Stimulated activated CD8-positive, alpha-beta memory T cell treated with anti-CD3 and anti-CD28 coated beads, Interleukin-12 subunit alpha, Interleukin-12 subunit beta, amount 100 ng/mL, for 24 hours (primary cell): ENCODE measurements around the gene HOXD9.

Experiments
- DNase-seq: peaks from one replicate; pipeline ENCODE4 v3.0.0-alpha.2; 2020; ENCODE audit errors: extremely low read depth

Gene HOXD9

DNA sequence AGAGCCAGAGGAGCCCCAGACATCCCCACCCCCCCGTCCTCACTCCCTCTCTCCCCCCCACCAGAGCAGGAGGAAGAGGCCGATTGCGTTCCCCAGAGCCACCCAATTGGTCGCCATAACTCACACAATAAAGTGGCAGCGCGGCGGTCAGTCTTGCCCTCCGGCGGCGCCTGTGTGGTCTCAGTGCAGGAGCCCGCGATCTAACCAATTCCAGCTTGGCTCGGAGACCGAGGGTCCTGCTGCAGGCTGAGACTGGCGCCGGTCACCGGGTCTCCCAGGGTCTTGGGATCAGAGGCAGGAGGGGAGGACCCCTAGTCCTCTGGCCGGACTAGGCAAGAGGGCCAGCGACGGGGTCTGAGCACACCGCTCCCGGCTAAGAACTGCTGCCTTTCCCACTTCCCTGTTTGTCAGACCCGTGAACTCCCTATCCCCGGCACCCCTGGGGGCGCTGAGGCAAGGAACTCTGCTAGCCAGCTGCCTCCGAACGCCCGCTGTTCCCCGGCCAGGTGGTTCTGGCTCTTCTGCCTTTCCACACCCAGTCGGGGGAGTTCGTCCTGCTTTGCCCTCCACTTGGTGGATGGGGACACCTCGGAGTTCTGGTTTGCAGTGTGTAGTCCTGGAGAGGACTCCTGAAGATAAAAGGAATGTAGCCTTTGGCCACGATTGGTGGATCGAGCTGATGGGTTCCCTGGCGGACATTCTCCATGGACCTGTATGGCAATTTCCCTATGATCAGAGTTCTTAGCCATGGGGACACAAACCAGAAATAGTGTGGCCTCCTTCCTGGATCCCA lies 24.0 kb upstream of the HOXD9 start:
- no peak for DNase-seq

DNA sequence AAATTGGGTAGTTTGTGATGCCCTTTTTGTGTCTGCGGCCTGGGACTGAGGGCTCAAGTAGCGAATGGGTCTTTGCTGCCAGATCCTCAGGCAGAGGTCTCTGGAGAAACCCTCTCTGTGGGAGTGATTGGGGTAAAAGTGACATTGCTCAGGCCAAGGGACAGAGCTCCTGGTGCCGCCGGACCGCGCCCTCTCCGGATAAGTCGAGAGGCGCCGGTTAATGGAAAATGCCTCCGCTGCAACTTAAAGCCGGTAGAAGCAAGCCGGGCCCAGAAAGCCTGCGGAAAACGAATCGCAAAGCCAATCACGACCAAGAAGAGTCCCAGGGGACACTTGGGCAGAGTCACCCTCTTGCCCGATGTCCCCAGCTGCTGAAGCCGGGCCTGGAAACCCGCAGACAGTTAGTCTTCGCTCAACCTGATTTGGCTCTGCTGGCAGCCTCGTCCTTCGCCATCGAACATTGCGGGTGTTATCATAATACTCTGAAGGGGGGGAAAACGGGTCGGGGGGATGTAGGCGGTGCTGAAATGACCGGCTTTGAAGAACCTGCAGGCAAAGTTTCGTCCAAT lies 23.3 kb upstream of the HOXD9 start:
- no peak for DNase-seq

DNA sequence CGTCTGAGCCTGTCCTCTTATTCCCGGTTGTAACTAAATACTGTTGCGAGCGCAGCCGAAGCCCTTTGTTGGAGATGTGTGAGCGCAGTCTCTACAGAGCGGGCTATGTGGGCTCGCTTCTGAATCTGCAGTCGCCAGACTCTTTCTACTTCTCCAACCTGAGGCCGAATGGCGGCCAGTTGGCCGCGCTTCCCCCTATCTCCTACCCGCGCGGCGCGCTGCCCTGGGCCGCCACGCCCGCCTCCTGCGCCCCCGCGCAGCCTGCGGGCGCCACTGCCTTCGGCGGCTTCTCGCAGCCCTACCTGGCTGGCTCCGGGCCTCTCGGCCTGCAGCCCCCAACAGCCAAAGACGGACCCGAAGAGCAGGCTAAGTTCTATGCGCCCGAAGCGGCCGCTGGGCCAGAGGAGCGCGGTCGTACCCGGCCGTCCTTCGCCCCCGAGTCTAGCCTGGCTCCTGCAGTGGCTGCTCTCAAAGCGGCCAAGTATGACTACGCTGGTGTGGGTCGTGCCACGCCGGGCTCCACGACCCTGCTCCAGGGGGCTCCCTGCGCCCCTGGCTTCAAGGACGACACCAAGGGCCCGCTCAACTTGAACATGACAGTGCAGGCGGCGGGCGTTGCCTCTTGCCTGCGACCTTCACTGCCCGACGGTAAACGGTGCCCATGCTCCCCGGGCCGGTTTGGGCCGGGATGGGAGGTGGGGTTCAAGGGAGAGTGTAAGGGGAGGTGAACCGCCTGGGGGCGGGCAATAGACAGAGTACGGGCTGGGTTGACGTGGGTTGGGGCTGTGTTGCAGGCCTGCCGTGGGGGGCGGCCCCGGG lies 22.6 kb upstream of the HOXD9 start, which contains the start of gene HOXD12:
Gene HOXD12 (plus strand): TSS at position 68 of the 819 bp plus-strand sequence. CDS start 7 bp downstream, at position 75.
- DNase-seq, result no peak

DNA sequence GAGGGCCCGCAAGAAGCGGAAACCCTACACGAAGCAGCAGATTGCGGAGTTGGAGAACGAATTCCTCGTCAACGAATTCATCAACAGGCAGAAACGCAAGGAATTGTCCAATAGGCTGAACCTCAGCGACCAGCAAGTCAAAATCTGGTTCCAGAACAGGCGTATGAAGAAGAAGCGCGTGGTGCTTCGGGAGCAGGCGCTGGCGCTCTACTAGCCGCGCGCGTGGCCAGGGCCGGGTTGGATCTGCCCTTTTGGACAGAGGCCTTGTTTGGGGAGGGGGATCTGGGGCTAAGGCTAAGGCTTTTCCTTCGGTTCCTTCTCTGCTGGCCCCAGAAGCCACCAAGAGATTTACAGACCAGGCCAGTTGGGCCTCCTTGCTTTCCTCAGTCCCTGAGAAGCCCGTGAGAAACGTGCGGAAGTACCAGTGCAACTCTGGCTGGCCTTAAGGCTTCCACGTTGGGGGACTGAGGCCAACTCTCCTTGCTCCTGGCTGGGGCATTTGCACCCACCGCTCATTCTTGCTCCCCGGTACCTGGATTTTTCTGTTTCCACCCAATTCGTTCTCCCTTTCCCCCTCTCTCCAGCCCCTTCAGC lies 21.9 kb upstream of the HOXD9 start:
- DNase-seq, result no peak

DNA sequence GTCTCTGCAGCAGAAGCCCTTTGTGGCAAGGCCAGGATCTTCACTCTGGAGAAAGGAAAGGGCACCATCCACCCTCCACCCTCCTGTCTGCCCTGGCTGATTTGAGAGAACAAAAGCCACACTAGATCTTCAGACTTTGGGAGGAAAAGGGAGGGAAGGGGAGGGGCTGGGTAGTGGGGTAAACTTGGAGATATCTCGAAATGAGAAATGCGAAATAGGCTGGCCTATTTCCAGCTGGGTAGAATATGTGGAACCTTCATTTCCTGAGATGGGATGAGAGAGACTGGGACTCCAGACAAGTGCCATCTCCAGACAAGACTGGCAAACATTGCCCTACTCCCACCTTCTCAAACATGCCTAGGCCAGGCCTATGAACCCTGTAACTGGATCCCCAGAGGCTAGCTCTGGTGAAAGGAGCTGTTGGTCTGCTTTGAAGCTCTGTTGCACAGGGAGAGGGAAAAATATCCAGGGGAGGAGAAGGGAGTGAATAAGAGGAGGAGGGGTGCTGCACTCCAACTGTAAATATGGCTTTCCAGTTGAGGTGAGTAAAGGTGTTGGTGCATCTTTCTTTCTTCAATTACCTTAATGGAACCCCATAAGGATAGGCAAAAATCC lies 21.2 kb upstream of the HOXD9 start:
- no peak for DNase-seq

DNA sequence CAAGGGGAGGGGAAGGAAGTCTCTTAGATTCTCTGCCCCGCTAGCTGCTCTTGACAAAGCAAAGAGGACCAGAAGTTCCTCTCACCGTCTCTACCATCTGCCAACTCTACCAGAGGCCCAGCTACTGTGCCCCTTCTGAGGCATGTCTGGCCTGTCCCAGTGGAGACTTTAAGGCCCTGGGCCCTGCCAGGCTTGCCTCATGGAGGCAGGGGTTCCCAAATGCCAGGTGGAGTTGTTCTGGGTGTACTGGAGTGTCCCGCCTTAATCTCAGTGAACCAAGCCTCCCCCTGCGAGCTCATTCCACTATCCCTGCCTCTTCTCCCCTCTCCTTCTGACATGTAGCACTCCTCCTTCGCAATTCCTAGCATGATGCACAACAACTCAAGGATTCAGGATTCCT lies 20.7 kb upstream of the HOXD9 start:
- no peak for DNase-seq

DNA sequence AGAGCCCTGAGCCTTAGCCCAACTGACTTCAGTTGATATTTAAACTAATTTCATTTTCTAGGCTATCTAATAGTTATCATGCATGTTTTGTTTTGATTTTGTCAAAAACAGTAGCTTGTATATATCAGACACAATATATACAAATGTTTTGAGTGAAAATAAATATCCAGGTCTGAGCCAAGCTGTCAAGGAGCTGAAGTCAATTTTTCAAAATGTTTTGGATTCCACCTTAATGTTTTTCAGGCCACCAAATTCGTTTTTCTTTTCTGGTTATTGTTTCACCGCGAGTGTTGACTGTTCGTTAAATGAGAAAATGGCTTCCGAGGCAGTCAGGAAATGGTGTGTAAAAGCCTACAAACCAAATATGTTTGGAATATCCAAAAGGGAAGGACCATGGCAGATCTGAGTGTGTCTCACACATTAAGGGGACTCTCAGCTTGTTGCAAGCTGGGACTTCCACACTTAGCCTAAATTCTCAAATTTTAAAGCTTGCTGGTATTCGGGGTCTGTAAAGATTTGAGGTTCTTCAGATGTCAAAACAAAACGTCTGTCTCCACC lies 20.1 kb upstream of the HOXD9 start:
- no peak for DNase-seq

DNA sequence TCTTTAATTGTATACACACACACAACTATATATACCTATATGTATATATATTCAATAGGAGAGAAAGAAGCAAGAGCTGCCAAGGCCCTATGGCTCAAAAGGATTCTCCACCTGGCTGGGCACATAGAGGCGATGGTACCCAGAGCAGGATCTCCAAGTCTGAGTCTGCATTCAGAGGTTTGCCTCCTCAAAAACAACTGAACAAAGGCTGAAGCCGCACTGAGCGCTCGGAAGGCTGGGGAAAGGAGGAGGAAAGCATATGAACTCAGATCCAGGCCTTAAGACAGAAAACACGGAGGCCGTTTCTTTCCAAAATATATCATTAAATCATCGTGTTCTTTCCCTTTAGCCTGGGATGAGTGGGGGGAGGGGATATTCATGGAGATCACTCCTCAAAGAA lies 19.3 kb upstream of the HOXD9 start:
- DNase-seq, result no peak

DNA sequence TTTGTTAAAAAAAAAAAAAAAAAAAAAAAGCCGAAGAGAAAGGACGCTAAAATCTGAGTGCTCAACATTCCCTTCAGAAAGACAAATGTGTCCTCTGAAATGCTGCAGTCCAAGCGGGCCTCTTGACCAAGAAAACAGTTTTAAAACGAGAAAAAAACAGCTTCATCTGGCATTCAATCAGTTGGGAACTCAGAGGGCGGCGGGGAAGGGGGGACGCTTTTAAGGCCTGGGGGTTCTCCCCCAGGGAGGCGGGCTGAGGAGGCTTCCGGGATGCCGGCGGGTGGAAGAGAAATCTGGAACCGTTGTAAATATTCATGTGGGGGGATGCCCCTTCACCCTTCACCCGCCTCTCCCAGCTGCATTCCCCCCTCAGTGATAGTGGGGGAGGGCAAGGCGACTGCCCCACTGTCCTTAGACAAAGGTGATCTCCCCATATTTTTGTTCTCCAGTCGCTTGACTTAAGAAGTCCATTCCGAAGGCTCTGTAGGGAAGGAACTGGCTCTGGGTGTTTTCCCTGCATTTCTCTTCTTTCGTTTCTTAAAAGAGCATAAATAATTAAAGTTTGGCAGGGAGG lies 18.7 kb upstream of the HOXD9 start:
- no peak for DNase-seq

DNA sequence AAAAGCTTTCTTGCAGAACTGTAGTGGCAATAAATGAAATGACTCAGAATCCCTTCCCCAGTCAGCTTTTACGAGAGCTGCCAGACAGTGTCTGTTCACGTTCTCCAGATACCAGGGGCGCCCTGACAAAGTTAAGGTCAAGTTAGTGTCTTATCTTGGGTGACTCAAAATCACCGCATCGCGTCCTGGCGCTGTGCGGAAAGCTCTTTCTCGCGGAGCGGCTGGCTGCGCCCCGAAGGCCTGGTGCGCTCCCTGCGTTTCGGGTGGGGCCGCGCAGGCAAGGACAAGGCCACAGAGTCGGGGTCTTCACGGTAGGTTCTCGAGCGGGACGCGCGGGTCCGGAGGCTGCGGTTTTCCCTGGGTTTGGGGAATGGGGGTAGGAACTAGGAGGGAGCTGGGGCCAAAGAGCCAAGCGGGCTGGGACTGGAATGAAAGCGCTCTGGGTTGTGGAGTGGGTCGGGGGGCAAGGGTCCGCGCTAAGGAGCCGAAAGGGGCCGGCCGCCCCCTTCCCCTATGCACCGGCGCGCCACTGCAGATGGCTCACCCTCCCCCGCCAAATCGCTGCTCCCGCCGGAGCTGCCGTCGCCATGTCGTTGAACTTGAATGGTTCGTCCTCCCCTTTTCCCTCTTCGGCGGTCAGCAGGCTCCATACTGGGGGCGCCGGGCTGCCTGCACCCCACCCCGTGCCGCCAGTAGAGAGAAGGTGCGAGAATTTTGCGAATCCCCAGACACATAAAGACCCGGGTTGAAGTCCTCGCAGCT lies 18.0 kb upstream of the HOXD9 start:
- DNase-seq, result no peak

DNA sequence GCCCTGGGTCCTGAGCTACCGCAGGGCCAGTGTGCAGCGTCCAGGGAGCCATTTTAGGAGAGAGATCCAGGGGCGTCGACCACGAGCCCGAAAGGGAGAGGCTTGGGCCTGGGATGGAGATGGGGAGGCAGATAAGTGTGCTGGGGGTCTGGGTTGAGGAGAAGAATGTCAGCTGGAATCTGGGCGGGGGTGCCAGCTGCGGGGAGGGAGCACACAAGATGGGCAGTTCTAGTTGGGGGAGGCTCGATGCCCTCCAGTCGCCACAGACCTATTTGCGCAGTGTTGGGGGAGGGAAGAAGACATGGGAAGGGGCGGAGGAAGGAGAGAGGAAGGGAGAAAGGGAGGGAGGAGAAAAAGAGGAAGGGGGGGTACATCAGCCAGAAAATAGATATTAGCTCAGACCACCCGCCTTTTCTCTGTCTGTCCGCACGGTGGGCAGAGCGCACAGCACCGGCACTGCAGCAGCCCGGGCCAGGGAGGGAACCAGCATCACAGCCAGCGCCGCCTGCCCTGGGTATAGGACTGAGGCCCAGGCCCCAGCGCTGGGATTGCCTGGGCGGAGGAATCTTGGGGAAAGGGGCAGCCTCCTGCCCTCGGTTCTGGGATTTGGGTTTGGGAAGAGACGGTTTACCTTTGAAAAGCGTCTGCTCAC lies 17.3 kb upstream of the HOXD9 start:
- DNase-seq, result no peak

DNA sequence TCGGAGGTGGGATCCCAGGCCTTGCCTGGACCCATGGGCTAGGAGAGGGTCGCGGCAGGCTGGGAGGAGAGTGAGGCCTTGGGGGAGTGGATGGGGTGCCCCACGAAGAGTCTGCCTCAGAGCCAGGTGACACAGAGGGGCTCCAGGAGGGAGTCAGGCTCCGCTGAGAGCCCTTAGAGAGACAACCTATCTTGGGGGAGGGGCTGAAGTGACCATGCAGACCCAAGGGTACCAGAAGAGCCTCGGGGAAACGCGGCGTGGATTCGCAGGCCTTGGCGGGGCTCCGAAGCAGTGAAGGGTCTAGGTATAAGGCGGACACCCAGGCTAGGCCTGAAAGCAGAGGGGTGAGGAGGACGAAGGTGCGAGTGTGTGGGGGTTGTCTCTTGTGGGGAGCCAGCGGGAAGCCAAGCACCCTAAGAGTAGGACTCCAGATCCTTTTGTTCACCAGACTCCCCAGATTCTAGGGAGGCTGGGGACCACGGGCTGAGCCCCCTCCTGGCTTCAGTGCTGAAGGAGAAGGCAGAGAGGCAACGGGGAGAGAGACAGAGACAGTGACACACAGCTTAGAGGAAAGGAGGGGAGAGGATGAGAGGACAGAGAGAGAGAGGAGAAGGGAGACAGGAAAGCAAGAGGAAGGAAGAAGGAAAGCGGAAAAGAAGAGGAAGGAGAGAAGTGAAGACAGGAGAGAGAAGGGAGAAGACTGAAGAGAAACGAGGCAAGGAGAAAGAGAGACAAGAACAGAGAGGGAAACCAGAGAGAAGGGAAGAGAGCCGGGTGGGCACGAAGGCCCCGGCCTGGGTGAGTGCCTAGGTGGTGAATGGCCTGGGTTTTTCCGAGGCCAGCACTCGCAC lies 16.6 kb upstream of the HOXD9 start:
- no peak for DNase-seq

DNA sequence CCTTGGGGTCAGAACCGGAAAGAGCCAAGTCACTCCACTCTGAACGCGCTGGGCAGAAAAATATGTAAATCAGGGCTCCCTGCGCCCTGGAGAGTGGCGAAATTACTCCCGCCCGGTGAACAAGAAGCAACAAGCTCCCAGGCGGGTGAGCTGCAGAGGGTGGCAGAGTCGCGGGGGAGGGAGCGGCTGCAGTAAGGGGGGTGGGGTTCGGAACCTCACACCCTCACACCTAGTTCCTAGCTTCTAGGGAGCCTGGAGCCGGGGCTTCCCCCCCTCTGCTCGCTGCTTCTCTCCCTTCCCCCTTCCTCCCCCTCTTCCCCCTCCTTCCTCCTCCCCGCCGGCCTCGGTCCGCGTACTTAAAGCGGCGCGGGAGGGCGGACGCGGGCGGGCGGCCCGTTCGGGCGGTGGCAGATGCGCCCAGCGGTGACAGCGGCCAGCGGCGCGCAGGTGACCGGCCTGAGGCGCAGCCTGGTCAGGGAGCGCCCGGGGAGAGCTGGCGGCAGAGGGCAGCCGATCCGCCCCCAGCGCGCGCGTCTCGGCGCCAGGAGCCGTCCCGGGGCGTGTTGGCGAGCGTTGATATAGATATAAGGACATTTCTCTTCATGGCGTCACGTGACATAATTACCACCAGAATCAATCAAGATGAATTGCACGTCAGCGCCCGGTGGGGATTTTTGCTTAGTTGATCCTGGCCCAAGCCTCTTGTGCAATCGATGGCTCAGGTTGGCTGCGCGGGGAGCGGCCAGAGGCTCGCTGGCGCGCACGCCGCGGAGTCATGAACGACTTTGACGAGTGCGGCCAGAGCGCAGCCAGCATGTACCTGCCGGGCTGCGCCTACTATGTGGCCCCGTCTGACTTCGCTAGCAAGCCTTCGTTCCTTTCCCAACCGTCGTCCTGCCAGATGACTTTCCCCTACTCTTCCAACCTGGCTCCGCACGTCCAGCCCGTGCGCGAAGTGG lies 15.7 kb upstream of the HOXD9 start, which contains the start of gene HOXD11:
Gene HOXD11 (plus strand): TSS at position 700 of the 959 bp plus-strand sequence. CDS start 76 bp downstream, at position 776.
- no peak for DNase-seq

DNA sequence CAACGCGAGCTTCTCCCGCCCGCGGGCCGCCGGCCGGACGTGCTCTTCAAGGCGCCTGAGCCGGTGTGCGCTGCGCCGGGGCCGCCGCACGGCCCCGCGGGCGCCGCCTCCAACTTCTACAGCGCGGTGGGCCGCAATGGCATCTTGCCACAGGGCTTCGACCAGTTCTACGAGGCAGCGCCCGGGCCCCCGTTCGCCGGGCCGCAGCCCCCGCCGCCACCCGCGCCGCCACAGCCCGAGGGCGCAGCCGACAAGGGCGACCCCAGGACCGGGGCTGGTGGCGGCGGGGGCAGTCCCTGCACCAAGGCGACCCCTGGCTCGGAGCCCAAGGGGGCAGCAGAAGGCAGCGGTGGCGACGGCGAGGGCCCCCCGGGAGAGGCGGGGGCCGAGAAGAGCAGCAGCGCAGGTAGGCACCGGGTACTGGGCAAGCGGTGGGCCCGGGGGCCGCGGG lies 14.8 kb upstream of the HOXD9 start:
- DNase-seq, result no peak

DNA sequence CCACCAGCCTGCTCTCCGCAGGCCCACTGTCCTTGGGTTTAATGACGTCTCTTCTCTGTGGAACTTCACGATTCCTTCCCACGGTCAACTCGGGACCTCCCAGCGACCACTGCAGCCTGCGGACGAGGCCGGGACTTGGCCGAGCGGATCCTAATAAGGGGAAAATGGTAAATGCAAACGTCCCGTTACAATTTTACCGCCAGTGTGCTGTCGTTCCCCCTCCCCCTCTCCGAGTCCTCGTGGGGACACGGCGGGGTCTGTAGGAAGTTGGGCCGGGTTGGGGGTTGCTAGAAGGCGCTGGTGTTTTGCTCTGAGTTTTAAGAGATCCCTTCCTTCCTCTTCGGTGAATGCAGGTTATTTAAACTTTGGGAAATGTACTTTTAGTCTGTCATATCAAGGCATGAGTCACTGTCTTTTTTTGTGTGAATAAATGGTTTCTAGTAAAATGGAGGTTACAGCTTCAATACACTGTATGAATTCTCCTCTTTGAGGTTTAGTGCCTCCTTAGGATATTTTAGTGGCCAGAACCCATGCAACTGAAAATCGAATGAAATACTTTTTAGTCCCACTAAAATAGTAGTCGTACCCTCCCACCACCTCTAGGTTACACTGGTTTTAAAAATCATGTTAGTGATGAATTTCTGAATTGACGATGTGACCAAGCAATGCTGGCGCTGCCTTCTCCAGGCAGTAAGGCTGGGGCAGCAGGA lies 13.2 kb upstream of the HOXD9 start:
- DNase-seq, result no peak

DNA sequence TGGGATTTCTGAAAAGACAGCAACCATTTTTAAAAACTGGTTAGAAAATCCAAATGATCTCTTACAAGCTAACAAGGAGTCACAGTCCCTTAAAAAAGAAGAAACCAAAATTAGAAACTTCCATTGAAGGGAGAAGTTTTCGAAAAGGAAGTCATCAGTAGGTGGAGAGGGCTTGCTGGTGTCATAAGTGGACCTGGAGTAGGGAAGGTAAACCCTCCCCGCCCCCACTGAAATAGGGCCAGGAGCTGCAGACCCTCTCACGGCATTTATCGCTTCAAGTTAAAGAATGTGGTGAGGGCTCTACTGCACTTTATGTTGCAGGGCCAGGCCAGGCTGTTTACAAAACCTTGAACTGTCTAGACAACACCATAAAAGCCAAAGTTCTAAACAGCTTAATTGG lies 12.6 kb upstream of the HOXD9 start:
- DNase-seq, result no peak
